Measurements from ENCODE around the gene PTBP2. TPM values are rescaled to one million over a fixed set of nuclear protein-coding genes. Genes with fewer than 3 reads are reported as not detected.

The PTBP2 gene
- total and polyA plus RNA-seq, 10 of the 15 experiments (the other 5 are each of a cell fraction or from before 2014, with no cell fraction given), result 5.8 to 17.5 (median 11.1) TPM

DNA sequence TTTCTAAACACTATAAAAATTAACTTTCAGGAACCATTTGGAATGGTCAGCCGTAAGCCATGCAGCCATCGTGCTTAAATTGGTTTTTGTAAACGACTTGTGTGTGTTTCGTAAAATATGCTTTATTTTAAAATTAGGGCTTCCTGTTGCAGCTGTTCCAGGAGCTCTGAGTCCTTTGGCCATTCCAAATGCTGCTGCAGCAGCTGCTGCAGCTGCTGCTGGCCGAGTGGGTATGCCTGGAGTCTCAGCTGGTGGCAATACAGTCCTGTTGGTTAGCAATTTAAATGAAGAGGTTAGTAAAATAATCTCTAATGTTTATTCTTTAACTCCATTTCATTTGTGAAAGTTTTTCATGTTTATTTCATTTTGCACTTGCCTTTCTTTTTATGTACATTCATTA, 83.1 kb downstream of the PTBP2 start:
- in situ Hi-C loops (cut with MboI), result no loop called here
- Histone ChIP-seq H3K27ac (ENCODE audit: control insufficient read depth, insufficient read depth) (no peak overlapping the region), H3K27me3 (replicated peaks in 1 of 2; ENCODE audit: control insufficient read depth in 2 of 2, insufficient read depth in 2 of 2, low read length in 1 of 2) (no peaks in the 10 kb centered on the region), H3K9me3 (replicated peaks; ENCODE audit: control insufficient read depth, insufficient read depth, low read length) (no peaks in the 10 kb centered on the region), H3K4me1 (ENCODE audit: control insufficient read depth, insufficient read depth, low read length) (no peaks in the 10 kb centered on the region), H4K20me1 (ENCODE audit: control insufficient read depth, insufficient read depth) (no peaks in the 10 kb centered on the region), H3K9ac (ENCODE audit: control insufficient read depth, insufficient read depth, low read length) (no peak overlapping the region), H3K4me3 (no peak overlapping the region), H3K36me3 (ENCODE audit: control insufficient read depth in 2 of 2, insufficient read depth in 2 of 2, low read length in 1 of 2) (peaks cover 0 to 6% of the 10 kb centered on the region in 2 experiments; a peak in 1 of 4 replicates), H3K4me2 (ENCODE audit: control insufficient read depth, insufficient read depth) (no peak overlapping the region), H3K79me2 (ENCODE audit: control insufficient read depth, insufficient read depth, low read length) (no peaks in the 10 kb centered on the region), H2AFZ (ENCODE audit: control insufficient read depth, low read depth, low read length) (no peak overlapping the region)
- TF ChIP-seq ZNF592 (IDR thresholded peaks at IDR 0.05) (no peak), NFIC (IDR thresholded peaks at IDR 0.05; ENCODE audit: low read depth, low read length) (no peak), PAX5 (IDR thresholded peaks at IDR 0.05; ENCODE audit: borderline replicate concordance, low read depth, low read length) (no peak), SMAD5 (IDR thresholded peaks at IDR 0.05; ENCODE audit: low read depth) (no peak), CHD2 (IDR thresholded peaks at IDR 0.05; ENCODE audit: borderline replicate concordance, low read depth, low read length) (no peak), BCL11A (IDR thresholded peaks at IDR 0.05; ENCODE audit: low read depth, low read length) (no peak)
- TF ChIP-seq, protein P1, sequence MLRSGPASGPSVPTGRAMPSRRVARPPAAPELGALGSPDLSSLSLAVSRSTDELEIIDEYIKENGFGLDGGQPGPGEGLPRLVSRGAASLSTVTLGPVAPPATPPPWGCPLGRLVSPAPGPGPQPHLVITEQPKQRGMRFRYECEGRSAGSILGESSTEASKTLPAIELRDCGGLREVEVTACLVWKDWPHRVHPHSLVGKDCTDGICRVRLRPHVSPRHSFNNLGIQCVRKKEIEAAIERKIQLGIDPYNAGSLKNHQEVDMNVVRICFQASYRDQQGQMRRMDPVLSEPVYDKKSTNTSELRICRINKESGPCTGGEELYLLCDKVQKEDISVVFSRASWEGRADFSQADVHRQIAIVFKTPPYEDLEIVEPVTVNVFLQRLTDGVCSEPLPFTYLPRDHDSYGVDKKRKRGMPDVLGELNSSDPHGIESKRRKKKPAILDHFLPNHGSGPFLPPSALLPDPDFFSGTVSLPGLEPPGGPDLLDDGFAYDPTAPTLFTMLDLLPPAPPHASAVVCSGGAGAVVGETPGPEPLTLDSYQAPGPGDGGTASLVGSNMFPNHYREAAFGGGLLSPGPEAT (IDR thresholded peaks at IDR 0.05; ENCODE audit: low read depth), result no peak
- intact Hi-C loops (cut with micrococcal nuclease; ENCODE audit: unreplicated experiment), result no loop called here
- FAIRE-seq, result no peak
- DNase-seq (ENCODE audit: low read depth, low spot score), result no peak
- no peak for ATAC-seq
- CTCF ChIA-PET, result interaction anchor here (0.9 kb wide), 1 partner anchor 11 kb away, joined by 4 read pairs; no protein-coding TSS in a partner anchor
- WGBS (ENCODE audit: insufficient coverage, insufficient replicate concordance, low lambda C conversion rate, missing lambda C conversion rate), result 98% methylated on average over 5 of the region's 5 CpGs
- SMC1A ChIA-PET (ENCODE audit: uncharacterized antibody, unreplicated experiment), result interaction anchor here (1.1 kb wide), 1 partner anchor 11 kb away, joined by 4 read pairs; no protein-coding TSS in a partner anchor
- no TSS peak for BruUV-seq (replicated peaks)
- RAD21 ChIA-PET (ENCODE audit: unreplicated experiment), result no interaction called here
- POLR2A ChIA-PET, result no interaction called here
